Uterus (tissue), 4 donors: ENCODE results near the gene MSL3. TPM values are rescaled to one million over a fixed set of nuclear protein-coding genes. Genes with fewer than 3 reads are reported as not detected.

Source experiments
- DNase-seq, 2 donors: peaks; one replicate each; pipeline ENCODE4 v3.0.0-alpha.2; 2019 to 2020
- H3K27ac ChIP-seq, 2 donors: fragments of 200-600 bp; sonication (generic); 1 replicate in 1 of 2; 2 replicates in 1 of 2; pipeline ENCODE4 v1.5.1; 2016 to 2018
- H3K27me3 ChIP-seq, 2 donors: fragments of 200-600 bp; sonication (generic); one replicate each; pipeline ENCODE4 v1.5.1; 2018 to 2019; ENCODE audit warnings: control low read depth in 1 of 2
- H3K36me3 ChIP-seq, 2 donors: fragments of 200-600 bp; sonication (generic); one replicate each; pipeline ENCODE4 v1.5.1; 2019; ENCODE audit warnings: control low read depth in 1 of 2
- H3K4me1 ChIP-seq, 2 donors: fragments of 200-600 bp; sonication (generic); one replicate each; pipeline ENCODE4 v1.5.1; 2018 to 2019; ENCODE audit warnings: control low read depth in 1 of 2
- H3K4me3 ChIP-seq, 2 donors: fragments of 200-600 bp; sonication (generic); 1 replicate in 1 of 2; 2 replicates in 1 of 2; pipeline ENCODE4 v1.5.1; 2018 to 2019; ENCODE audit warnings: mild to moderate bottlenecking in 1 of 2
- H3K9me3 ChIP-seq, 2 donors: fragments of 200-600 bp; sonication (generic); one replicate each; pipeline ENCODE4 v1.5.1; 2019; ENCODE audit warnings: control low read depth in 1 of 2
- POLR2A ChIP-seq, 2 donors: fragments of 450-650 bp; IDR thresholded peaks; one replicate each; pipeline ENCODE4 v1.6.1; 2016; ENCODE audit warnings: antibody characterized with exemption in 2 of 2, mild to moderate bottlenecking in 1 of 2, moderate library complexity in 1 of 2
- intact Hi-C: fragments of 100-400 bp; cut with DNase I; formaldehyde crosslinking; loops from one replicate; pipeline ENCODE4 v1.15.1; 2023; ENCODE audit warnings: low total_unique reads
- total RNA-seq, 4 donors: library from RNA; depleted of rRNA in 3 of 4; stranded (reverse); fragments of >200 nt in 3 of 4; gene quantifications; one replicate each; pipeline versions ENCODE4 v1.1.0 to v1.2.4, GENCODE V29; 2014 to 2023
- TF ChIP-seq, protein P1 (sequence below), 4 experiments: fragments of 200-600 bp in 2 of 4; fragments of 450-650 bp in 2 of 4; sonication (generic) in 2 of 4; IDR thresholded peaks; one replicate each; pipeline ENCODE4 v1.5.1; 2016 to 2019; ENCODE audit warnings: antibody characterized with exemption in 4 of 4, mild to moderate bottlenecking in 2 of 4, moderate library complexity in 1 of 4
- donor health status: DM: yes; HTN: yes; CAD: no.

Gene MSL3
- total RNA-seq, 4 donors from 2014 or later, result 17.6 to 39.4 (median 30.1) TPM

DNA sequence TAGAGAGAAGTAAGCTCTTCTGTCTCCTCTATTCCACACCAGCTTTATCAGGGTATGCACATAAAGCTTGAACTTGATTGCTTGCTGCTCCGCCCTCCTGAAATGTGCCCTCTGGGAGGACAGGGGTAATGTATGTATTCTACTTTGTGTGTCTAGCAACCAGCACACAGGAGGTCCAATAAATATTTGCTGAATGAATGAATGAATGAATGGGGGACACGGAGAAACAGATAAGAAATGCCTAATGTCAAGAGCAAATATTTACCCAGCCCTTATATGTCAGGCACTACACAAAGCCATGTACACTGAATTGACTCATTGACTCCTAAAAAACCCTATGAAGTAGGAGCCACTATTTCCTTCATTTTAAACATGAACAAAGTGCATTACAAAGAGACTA, 2.3 kb upstream of the MSL3 start:
- no peak overlapping the region for H3K4me3 ChIP-seq
- intact Hi-C loops, result loop anchor here (10.0 kb wide), 1 partner anchor 221 kb away; no protein-coding TSS in a partner anchor
- no peaks in the 10 kb centered on the region for H3K9me3 ChIP-seq
- no peaks in the 10 kb centered on the region for H3K36me3 ChIP-seq
- no peaks in the 10 kb centered on the region for H3K27me3 ChIP-seq
- no peaks in the 10 kb centered on the region for H3K4me1 ChIP-seq
- TF ChIP-seq, protein P1, sequence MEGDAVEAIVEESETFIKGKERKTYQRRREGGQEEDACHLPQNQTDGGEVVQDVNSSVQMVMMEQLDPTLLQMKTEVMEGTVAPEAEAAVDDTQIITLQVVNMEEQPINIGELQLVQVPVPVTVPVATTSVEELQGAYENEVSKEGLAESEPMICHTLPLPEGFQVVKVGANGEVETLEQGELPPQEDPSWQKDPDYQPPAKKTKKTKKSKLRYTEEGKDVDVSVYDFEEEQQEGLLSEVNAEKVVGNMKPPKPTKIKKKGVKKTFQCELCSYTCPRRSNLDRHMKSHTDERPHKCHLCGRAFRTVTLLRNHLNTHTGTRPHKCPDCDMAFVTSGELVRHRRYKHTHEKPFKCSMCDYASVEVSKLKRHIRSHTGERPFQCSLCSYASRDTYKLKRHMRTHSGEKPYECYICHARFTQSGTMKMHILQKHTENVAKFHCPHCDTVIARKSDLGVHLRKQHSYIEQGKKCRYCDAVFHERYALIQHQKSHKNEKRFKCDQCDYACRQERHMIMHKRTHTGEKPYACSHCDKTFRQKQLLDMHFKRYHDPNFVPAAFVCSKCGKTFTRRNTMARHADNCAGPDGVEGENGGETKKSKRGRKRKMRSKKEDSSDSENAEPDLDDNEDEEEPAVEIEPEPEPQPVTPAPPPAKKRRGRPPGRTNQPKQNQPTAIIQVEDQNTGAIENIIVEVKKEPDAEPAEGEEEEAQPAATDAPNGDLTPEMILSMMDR (IDR thresholded peaks at IDR 0.05), result no peak
- no peak for TF ChIP-seq POLR2A (IDR thresholded peaks at IDR 0.05)
- no peak overlapping the region for H3K27ac ChIP-seq
- DNase-seq, result no peak

DNA sequence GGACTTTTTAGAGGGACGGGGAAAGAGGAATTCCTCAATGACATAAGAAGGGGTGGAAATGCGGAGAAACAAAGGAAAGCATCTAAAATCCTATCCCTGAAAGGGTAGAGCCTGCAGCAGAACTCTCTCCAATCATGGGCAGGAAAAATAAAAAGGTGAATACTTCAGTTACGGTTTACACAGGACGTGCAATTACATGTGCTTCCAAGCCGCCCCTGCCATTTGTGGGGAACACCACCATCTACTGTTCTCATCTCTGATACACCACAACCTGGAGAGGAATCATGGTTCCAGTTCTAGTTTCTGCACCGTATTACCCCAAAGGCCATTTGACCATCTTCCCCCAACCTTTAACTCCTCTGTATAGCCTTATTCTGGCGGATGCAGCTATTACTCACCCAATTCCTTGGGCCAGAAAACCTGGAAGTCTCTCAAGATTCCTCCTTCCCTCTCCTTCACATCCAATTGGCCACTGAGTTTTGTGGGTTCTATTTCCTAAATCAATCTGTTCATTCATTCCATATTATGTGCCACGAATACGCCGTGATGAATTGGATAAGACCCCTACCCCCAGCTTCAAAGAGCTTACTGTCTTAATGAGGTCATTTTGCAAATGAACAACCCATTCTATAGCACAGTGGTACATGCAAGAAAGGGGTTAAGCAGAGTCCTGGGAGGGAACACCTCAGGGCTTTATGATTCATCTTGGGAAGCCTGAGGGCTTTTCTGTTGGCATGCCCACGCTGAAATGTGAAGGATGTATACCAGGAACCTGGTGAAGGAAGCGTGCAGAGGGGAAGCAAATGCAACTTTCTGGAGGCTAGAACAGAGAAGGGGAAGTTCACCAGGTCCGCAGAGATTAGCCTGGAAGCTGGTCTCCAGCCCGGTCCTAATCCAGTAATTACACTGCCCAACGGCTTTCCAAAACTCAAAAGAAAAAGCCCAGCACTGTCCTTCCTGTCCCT, 1.4 kb upstream of the MSL3 start:
- no peak overlapping the region for H3K4me3 ChIP-seq
- no peak for DNase-seq
- intact Hi-C loops, result loop anchor here (10.0 kb wide), 1 partner anchor 222 kb away; no protein-coding TSS in a partner anchor
- H3K27me3 ChIP-seq, result no peaks in the 10 kb centered on the region
- no peaks in the 10 kb centered on the region for H3K9me3 ChIP-seq
- TF ChIP-seq, protein P1 (IDR thresholded peaks at IDR 0.05), result no peak
- no peak for TF ChIP-seq POLR2A (IDR thresholded peaks at IDR 0.05)
- H3K4me1 ChIP-seq, result no peaks in the 10 kb centered on the region
- no peaks in the 10 kb centered on the region for H3K36me3 ChIP-seq
- H3K27ac ChIP-seq, result peak overlapping the region; percentile 92

DNA sequence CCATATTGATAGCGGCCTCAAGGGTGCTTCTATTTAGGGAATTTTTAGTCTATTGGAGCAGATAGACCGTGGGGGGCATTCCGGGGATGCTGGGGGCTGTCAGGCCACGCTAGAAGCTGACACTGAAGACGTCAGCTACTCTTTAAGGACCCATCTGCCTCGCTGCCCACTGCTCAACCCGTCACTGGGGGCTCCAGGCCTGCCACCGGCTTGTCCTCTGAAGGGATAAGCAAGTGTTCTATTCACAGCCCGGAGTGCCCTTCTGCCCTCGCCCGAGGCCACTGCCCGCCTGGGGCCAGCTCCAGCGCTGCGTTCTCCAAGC, 679 bp upstream of the MSL3 start:
- Histone ChIP-seq H3K36me3 (no peaks in the 10 kb centered on the region), H3K27me3 (no peaks in the 10 kb centered on the region), H3K4me1 (no peaks in the 10 kb centered on the region), H3K9me3 (no peaks in the 10 kb centered on the region), H3K4me3 (peak overlapping the region; percentile 26 to 58), H3K27ac (peak overlapping the region; percentile 92)
- intact Hi-C loops, result loop anchor here (10.0 kb wide), 1 partner anchor 223 kb away; no protein-coding TSS in a partner anchor
- DNase-seq, result peak in 1 of 2 donors; percentile 47
- no peak for TF ChIP-seq POLR2A (IDR thresholded peaks at IDR 0.05)
- TF ChIP-seq, protein P1 (IDR thresholded peaks at IDR 0.05), result no peak

DNA sequence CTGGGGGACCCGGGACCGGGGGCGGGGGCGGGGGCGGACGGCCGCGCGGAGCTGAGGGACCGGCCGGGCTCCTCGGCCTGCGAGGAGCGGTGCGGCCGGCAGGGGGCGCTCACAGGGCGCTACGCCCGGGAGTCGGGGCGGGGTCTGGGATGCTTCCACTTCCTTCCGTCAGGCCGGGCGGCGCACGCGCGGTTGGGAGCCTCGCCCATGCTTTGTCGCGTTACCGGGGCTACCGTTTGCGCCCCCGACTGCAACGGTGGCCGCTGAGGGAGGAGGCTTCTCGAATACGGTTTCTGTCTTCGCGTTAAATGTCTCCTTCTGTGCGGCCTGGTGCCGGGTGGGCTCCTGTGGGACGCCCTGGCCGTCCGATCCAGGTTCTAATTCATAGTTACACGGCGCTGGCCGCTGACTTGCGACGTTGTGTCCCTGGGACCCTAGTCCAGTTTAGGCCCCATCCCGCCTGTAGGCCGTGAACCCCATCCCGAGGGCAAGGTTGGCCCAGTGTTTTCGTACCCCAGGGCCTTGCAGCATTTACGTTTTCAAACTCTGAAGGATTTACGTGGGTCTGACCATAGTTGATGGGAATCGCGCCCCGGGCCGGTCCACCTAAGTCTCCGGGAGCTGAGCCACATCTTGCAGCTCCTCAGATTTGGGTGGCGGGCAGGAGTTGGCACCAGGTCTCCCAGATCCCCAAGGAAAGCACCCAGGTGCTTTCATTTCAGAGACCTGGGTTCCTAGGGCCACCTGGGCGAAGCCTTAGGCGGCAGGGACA, 549 bp downstream of the MSL3 start:
- no peaks in the 10 kb centered on the region for H3K36me3 ChIP-seq
- peak overlapping the region; percentile 92 to 95 for H3K27ac ChIP-seq
- peak; percentile 83 to 85 for DNase-seq
- intact Hi-C loops, result loop anchor here (10.0 kb wide), 1 partner anchor 224 kb away; no protein-coding TSS in a partner anchor
- peak in 1 of 2 donors; percentile 39 for TF ChIP-seq POLR2A (IDR thresholded peaks at IDR 0.05)
- TF ChIP-seq, protein P1 (IDR thresholded peaks at IDR 0.05), result peak; percentile 46 to 83 (median 61)
- peak overlapping the region; percentile 58 to 63 for H3K4me3 ChIP-seq
- no peaks in the 10 kb centered on the region for H3K27me3 ChIP-seq
- H3K4me1 ChIP-seq, result no peaks in the 10 kb centered on the region
- no peaks in the 10 kb centered on the region for H3K9me3 ChIP-seq
